GM08714 (cell line): ENCODE results near the gene SLC22A23.

Experiments used
- H3K4me3 ChIP-seq: fragments of 200-500 bp; sonication (Bioruptor generic); 2 replicates; pipeline ENCODE4 v1.5.1; 2014; ENCODE audit warnings: mild to moderate bottlenecking, low read length, inconsistent platforms
- ZNF274 ChIP-seq: IDR thresholded peaks from 2 replicates; pipeline ENCODE4 v1.6.1; 2012; ENCODE audit warnings: mild to moderate bottlenecking, low read depth, low read length

Gene SLC22A23

DNA sequence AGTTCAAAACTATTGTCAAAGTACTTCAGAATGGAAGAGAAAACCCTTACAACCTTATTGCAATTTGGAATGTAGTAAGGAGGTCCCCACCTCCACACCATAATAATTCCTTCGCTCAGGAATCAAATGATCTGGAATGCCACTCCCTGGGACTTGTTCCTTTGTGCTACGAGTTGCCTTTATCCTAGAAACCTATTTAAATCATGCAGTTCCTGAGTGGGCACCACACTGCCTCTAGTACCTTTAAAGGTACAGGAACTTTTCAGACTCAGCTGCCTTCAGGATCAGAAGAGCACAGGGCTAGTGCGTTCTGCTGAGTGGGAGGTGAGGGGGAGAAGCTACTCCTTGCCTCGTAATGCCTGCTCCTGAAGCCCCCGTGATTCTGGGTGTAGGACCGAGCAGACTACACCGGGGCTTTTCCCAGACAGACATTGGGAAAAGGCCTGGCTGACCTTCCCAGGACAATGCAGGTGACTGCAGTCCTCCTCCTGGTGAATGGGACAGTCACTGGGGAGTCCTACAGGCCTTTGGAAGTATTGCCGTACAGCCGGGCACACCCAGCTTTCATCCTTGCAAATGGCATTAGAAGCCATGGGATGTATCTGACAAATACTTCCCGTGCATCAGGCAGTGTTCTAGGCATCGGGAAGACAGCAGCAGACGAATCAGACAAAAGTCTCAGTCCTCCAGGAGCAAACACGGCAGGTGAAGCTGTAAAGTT, 217.6 kb downstream of the SLC22A23 start:
- no peak for TF ChIP-seq ZNF274
- H3K4me3 ChIP-seq: no peak overlapping the region

DNA sequence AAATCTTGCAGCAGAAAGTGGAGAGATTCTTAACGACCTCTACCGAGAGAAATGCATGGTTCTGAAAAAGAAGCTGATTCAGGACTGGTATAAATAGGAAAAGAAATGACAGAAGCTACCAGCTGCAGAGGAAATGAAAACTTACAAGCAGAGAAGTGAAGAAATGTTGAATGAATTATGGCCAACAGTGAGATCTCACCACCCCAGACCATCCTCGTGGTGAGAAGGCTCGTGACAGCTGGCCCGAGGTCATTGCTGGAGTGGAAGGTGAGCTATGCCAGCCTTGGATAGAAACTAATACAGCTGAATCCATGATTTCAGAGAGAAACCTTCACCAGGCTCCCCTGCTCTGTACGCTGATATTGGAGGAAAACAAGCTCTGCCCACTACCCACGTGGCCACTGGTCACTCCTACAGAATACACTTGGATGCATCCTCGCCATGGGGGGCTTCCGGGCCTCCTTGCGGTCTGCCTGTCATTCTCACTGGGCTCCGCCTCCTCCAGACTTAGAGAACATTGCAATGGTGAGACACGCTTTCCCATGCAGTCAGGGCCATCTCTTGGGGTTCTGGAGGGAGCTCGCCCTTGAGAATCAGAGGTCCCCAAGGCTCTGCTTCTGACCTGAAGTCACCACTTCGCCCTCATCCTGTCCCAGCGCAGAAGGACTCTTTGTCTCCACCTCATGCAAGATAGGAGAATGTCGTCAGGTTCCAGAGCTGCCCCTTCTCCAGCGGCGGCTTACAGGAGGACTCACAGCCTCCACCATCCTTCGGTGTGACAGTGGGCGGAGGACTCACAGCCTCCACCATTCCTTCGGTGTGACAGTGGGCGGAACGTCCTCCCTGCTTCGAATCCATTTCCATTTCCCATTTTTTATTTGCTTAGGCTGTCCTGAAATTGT, 218.8 kb downstream of the SLC22A23 start:
- no peak for TF ChIP-seq ZNF274
- no peak overlapping the region for H3K4me3 ChIP-seq

DNA sequence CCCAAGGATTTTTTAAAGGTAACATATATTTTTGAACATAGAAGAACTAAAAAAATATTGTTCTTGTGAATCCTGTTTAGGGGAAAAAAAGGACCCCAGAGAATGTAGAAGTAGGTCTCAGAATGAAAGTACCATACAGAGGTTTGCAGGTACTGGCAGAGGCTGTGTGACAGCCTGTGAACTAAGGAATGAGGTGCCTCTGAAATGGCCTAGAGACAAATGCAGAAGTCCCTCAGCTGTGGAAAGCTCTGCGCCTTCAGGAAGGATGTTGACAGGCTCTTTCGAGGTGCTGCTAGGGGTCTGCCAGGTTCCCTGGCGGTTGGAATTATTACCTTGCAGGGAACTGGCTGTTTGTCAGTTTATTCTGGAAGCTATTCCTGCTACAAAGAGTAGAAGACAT, 220.8 kb downstream of the SLC22A23 start:
- TF ChIP-seq ZNF274: no peak
- no peak overlapping the region for H3K4me3 ChIP-seq

DNA sequence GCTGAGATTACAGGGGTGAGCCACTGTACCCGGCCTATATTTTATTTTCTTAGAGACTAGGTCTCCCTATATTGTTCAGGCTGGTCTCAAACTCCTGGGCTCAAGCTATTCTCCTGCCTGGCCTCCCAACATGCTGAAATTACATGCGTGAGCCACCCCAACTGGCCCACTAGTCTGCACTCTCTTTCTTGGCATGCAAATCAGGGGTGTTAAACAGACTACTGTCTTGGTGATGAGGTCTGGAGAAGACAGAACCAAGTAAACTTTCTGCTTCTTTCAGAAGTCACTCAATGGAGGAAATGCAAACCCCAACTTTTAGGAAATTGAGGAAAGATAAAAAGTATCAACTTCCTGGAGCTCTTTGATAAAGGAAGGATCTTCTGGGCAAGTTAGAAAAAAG, 221.4 kb downstream of the SLC22A23 start:
- H3K4me3 ChIP-seq: no peak overlapping the region
- TF ChIP-seq ZNF274: no peak

DNA sequence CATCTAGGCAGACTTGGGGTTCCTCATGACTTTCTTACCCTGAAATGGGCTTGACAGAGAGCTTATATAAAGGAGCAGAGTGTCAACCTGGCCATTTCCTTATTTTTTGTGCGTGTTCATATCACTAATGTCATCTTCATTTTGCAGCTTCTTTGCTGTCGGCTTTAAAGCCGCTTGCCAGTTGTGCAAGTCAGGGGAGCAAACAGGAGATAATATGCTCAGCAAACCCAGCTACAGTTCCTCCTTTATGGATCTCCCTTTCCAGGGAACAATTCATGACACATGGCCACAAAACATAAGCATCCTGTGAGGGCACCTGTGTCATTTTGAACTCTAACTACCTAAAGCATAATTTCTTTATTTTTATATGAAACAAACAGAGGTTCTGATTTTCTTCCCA, 222.9 kb downstream of the SLC22A23 start:
- no peak for TF ChIP-seq ZNF274

DNA sequence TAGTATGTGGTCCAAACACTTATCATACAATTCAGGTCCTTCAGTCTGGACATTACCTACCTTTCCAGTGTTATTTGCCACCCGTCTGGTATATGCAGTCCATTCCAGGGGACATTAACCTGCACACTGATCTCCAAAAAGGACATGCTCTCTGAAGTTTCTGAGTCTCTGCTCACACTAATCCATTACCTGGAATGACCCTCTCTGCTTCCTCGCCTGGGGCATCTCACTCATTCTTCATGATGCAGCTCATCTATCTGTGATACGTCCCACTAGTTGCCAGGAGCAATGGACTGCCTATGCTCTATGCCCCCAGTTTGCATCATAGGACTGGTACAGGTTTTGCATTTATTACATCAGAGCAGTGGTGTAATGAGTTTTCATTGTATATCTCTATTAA, 223.5 kb downstream of the SLC22A23 start:
- TF ChIP-seq ZNF274: no peak
- H3K4me3 ChIP-seq: no peak overlapping the region

More for the DNA sequence above, 222.9 kb downstream of the SLC22A23 start:
- H3K4me3 ChIP-seq: no peak overlapping the region

DNA sequence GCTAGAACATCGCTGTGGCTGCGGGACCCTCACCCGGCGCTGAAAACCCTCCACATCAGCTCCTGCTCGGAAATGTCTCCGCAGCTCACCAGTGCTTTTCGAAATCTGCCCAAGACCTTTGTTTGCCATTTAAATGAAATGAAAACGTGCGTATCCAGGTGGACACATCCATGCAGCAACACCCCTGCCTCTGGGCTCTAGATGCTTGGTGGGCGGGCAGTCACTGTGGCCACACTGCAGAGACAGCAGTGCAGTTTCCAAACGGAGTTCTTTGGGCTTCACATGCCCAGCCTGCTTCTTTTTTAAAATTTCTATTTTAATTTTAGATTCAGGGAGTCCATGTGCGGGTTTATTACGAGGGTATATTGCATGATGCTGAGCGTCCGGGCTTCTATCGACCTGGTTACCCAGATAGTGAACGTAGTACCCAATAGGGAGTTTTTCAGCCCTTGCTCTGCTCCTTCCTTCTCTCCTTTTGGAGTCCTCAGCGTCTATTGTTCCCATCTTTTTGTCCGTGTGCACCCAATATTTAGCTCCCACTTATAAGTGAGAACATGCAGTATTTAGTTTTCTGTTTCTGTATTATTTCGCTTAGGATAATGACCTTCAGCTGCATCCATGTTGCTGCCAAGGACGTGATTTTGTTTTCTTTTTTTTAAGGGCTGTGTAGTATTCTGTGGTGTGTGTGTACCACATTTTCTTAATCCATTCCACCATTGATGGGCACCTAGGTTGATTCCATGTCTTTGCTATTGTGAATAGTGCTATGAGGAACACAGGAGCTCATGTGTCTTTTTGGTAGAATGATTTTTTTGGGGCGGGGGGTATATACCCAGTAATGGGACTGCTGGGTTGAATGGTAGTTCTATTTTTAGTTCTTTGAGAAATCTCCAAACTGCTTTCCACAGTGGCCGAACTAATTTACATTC, 224.6 kb downstream of the SLC22A23 start:
- H3K4me3 ChIP-seq: no peak overlapping the region
- TF ChIP-seq ZNF274: no peak

DNA sequence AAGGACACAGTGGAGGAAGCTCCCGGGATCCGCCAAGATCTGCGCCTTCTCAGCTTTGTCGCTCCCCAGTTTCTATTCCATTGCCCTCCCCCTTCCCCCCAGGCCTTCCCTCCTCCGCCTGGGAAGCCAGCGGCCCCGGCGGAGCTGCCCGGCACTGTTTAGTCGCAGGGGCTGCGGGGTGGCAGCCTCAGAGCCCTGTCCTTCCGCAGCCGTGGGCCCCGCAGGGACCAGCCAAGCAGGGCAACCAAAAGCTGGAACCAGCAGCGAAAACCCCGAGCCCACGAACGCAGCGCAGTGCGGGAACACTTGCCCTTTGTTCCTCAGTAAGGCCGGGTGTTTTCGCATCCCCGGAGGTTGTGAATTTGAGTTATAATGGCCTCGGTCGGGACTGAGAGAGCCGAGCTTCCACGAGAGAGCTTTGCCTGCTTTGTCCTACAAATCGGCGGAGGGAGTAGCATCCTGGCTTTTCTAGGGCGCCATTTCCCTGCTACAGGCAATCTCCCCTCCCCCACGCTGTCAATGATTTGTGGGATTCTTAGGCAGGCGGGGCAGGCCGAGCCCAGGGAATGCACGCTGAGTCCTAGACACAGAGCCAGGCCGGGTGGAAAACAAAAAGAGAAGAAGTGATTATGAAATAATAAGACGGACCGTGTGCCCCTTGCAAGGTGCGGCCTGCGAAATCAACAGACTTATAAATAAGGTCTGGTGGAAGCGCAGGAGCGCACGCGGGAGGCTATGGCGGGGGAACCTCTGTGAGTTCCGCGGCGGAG, 225.4 kb downstream of the SLC22A23 start:
- TF ChIP-seq ZNF274: no peak
- peak overlapping the region; percentile 10; the same call in 1 of the 2 replicates for H3K4me3 ChIP-seq

DNA sequence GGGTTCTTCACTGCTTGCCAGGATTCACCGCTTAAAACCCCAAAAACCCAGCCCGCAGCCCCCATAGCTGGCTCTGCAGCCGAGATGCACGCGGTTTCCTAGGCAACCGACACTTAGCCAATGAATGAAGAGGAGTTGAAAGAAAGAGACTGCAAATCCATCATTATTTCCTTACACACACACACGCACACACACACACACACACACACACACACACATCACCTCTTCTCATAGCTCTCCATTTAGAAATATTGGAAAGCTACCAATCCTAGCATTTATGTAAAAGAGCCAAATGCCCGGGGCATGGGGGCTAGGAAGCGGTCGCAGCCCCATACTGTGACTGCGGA, 226.0 kb downstream of the SLC22A23 start:
- no peak for TF ChIP-seq ZNF274
- H3K4me3 ChIP-seq: peak overlapping the region; percentile 10; the same call in 1 of the 2 replicates

DNA sequence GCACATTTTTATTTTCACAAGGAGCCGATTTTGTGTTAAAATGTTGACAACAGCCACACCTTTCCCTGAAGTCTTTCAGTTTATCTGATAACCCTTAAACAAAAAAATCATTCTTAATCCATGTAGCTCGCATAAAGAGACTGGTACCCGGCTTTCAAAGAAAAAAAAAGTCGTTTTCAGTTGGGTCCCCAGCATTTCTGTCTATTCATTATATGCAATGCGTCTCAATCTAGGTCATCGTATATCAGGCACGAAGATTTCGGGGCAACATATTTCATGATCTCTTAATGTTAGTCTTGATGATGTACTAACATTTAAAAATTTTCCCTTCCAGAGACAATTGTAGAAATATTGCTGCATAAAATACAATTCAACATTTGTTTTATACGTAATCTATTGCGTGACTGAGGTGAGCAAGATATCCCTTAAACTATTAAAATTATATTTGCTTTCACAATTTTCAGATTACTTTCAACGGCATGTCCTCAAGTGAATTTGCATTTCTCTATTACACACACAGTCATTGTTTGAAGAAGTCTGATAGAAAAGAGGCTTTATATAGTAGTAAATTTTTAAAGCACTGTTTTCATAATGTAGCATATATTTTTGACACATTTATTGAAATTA, 226.5 kb downstream of the SLC22A23 start:
- no peak for TF ChIP-seq ZNF274
- no peak overlapping the region for H3K4me3 ChIP-seq

DNA sequence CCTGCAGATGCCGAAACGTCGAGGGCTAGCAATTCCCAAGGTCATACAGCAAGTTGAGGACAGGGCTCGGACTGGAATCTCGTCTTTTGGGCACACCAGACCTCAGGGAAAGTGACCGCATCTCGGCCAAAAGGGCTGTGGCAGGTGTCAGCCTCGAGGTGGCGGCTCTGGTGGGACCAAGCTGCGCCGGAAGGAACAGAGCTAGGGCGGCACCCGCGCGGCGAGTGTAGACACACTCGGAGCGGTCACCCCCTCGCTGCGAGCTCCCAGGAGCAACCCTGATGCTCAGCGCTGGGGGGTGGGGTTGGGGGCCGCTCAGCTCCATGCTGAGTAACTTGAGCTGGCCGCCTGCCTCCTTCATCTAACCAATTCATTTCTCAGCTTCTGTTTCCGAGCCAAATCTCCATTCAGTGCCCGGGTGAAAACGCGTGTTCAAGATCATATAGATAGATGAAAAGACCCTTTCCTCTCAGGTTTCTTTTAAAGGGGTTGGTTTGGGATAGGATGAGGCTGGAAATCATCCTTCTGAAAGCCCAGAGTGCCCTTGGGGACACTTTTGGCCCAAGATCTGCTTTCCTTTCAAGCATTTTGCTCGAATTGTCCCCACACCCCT, 227.2 kb downstream of the SLC22A23 start:
- no peak for TF ChIP-seq ZNF274
- no peak overlapping the region for H3K4me3 ChIP-seq

DNA sequence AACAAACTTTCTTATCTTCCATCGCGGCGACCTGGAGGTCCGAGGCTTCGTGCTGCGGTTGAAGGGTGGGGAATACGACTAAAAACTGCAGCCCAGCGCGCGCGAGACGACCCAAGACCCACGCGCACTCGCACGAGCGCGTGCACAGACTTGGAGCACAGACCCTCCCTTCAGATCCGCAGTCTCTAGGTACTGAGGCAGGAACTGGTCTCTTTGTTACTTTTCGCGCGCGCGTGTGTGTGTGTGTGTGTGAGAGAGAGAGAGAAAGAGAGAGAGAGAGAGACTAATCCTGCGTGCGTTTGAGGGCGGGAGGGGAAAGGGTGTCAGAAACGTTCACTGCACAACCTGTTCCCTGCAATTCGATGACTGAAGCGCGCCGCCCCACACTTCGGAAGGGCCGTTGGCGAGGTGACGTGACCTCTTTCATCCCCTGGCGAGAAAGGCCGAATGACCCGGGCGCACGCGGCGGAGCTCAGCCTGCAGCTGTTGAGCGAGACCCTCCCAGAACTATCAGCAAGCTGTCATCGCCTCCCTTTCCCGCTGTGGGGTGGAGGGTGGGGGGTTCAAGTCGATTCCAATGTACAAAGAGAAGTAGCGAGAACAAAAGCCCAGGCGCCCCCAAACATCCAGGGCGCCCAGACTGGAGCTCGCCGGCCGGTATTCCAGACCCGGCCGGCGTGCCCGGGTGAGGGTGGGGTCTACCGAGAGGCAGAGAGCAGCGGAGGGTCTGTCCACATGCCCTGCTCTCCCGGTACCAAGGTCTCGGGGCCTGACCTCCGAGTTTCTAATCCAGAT, 227.9 kb downstream of the SLC22A23 start:
- TF ChIP-seq ZNF274: no peak
- no peak overlapping the region; the same call in 1 of the 2 replicates for H3K4me3 ChIP-seq
